Large intestine (tissue), 3 donors: ENCODE data around the gene MTPN. TPM values are rescaled to one million over a fixed set of nuclear protein-coding genes. Genes with fewer than 3 reads are reported as not detected.

Experiments used
- DNase-seq, 2 donors: peaks; one replicate each; pipeline versions ENCODE4 v3.0.0 to v3.0.0-alpha.2; 2013
- H3K27ac ChIP-seq: one replicate; pipeline ENCODE4 v1.5.1; 2013; ENCODE audit warnings: low read length
- H3K27me3 ChIP-seq: 2 replicates; pipeline ENCODE4 v1.6.1; 2013; ENCODE audit warnings: low read length; ENCODE audit not compliant: control insufficient read depth, insufficient read depth
- H3K36me3 ChIP-seq: 2 replicates; pipeline ENCODE4 v1.6.1; 2013; ENCODE audit warnings: low read length; ENCODE audit not compliant: control insufficient read depth, insufficient read depth
- H3K4me1 ChIP-seq: one replicate; pipeline ENCODE4 v1.6.1; 2013; ENCODE audit warnings: low read length; ENCODE audit not compliant: control insufficient read depth, insufficient read depth
- H3K4me3 ChIP-seq: one replicate; pipeline ENCODE4 v1.5.1; 2013; ENCODE audit warnings: low read length
- H3K9me3 ChIP-seq: one replicate; pipeline ENCODE4 v1.6.1; 2013; ENCODE audit warnings: mild to moderate bottlenecking, low read depth, low read length, moderate library complexity; ENCODE audit not compliant: control insufficient read depth
- WGBS: methylation state at CpG from one replicate; pipeline ENCODE4 v1.1.5; 2013; ENCODE audit warnings: low lambda C conversion rate; ENCODE audit not compliant: insufficient coverage; 5-methylcytosine and 5-hydroxymethylcytosine counted together
- polyA plus RNA-seq: library from polyadenylated mRNA; unstranded; fragments of 120-200 nt; gene quantifications from one replicate; pipeline ENCODE4 v1.2.1, GENCODE V29; 2013

Gene MTPN
- polyA plus RNA-seq, 1 donor: 92.1 TPM

DNA sequence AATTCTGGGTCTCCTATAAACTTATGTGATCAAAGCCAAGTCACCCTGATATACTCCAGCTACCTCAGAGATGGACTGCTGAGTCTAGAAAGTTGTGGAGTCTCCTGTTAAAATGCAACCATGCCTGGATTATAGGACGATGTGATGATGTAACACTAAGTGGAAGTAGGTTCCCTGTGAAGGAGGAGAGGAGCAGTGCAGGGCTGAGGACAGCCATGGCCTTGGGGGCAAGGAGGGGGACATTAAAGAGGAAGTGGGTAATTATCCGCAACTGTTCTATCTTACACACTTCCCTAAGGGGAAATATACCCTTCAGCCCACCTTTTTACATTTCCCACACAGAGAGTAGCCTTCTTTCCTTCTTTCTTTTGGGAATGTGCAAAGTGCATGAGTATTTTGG, 63.8 kb downstream of the MTPN start:
- Histone ChIP-seq H3K4me1 (no peaks in the 10 kb centered on the region), H3K4me3 (no peak overlapping the region), H3K9me3 (no peaks in the 10 kb centered on the region), H3K27me3 (no peaks in the 10 kb centered on the region), H3K36me3 (no peaks in the 10 kb centered on the region), H3K27ac (no peak overlapping the region)
- WGBS: no CpG with 5 or more reads among the region's 2 CpGs
- no peak for DNase-seq

- Histone ChIP-seq H3K27ac (no peak overlapping the region), H3K4me3 (no peak overlapping the region), H3K36me3 (no peaks in the 10 kb centered on the region), H3K9me3 (no peaks in the 10 kb centered on the region), H3K4me1 (no peaks in the 10 kb centered on the region), H3K27me3 (no peaks in the 10 kb centered on the region)
- WGBS: no CpG with 5 or more reads among the region's 3 CpGs
- peak; percentile 17 to 21 for DNase-seq
These were observed 66.1 kb downstream of the MTPN start for GRCh38 chr7:135911099-135911498.

GRCh38 chr7:135910393-135911036, 66.6 kb downstream of the MTPN start:
- DNase-seq: no peak
- H3K4me3 ChIP-seq: no peak overlapping the region
- H3K27ac ChIP-seq: no peak overlapping the region
- no peaks in the 10 kb centered on the region for H3K27me3 ChIP-seq
- WGBS: 75% methylated on average over 1 of the region's 2 CpGs
- no peaks in the 10 kb centered on the region for H3K36me3 ChIP-seq
- H3K4me1 ChIP-seq: no peaks in the 10 kb centered on the region
- no peaks in the 10 kb centered on the region for H3K9me3 ChIP-seq

- Histone ChIP-seq H3K27ac (no peak overlapping the region), H3K9me3 (no peaks in the 10 kb centered on the region), H3K36me3 (no peaks in the 10 kb centered on the region), H3K27me3 (no peaks in the 10 kb centered on the region), H3K4me1 (no peaks in the 10 kb centered on the region), H3K4me3 (no peak overlapping the region)
- no peak for DNase-seq
- no CpG with 5 or more reads among the region's 4 CpGs for WGBS
These were observed 71.3 kb downstream of the MTPN start for GRCh38 chr7:135905858-135906257.

DNA sequence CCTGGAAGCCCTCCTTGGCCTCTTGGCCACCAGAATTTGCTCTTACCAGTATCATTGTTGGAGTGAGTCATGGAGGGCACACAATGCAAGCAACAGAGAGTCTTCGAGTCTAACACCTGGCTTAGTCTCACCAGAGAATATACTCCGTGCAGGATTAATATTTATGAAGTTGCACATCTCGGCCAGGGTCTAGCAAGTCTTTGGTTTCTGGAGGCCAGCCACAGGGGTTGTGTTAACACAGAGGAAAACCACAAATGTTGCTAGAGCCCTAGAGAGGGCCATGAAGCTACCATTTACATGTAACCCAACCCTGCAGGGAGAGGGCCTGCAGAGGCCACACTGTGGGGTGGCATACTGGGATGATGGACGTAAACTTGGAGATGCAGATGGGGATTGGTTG, 71.8 kb downstream of the MTPN start:
- H3K4me1 ChIP-seq: no peaks in the 10 kb centered on the region
- no peak overlapping the region for H3K27ac ChIP-seq
- H3K27me3 ChIP-seq: no peaks in the 10 kb centered on the region
- H3K9me3 ChIP-seq: no peaks in the 10 kb centered on the region
- no peak overlapping the region for H3K4me3 ChIP-seq
- no peaks in the 10 kb centered on the region for H3K36me3 ChIP-seq
- no peak for DNase-seq
- WGBS: no CpG with 5 or more reads among the region's 4 CpGs

- DNase-seq: no peak
- Histone ChIP-seq H3K9me3 (no peaks in the 10 kb centered on the region), H3K27me3 (no peaks in the 10 kb centered on the region), H3K4me1 (no peaks in the 10 kb centered on the region), H3K4me3 (no peak overlapping the region), H3K36me3 (no peaks in the 10 kb centered on the region), H3K27ac (no peak overlapping the region)
- WGBS: no CpG with 5 or more reads among the region's 3 CpGs
These were observed 72.9 kb downstream of the MTPN start for GRCh38 chr7:135904282-135904681.

DNA sequence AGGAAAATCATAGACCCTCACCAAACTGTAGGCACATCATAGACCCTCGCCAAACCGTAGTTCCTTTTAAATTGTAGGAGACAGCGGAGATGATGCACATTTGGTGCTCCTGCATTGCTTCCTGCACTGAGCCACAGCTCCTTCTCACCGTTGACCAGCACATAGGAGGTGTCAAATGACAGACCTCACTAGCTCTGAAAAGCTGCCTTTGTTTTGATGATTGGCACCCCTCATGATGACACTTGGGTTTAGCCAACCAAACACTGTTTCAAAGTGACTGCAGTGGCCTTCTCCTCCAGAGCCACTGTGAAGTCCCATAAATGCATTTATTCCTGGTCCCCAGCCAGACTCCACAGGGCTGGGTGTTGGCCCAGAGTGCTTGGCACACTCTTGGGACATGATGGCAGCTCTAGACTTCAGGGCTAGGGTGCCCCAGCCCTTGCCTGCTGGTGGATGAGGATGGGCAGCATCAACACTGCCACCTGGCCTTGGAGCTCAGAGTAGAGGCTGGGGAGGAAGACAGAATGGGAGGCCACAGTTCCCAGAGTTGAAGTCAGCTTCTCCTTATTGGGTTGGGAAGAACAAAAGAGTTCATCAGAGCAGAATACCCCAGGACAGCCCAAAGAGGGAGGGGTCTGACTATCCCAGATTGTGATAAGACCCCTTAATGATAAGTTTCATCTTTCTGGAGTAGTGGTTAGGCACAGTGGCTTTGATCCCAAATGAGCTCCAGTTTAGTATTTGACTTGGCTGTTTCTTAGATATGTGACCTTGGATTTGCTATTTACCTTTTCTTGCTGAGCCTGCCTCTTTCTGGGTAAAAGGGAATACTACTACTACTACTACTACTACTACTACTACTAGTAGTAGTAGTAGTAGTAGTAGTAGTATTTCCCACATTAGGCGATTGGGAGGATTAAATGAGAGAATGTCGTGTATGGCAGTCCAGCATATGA, 75.3 kb downstream of the MTPN start:
- WGBS: no CpG with 5 or more reads among the region's 6 CpGs
- Histone ChIP-seq H3K9me3 (no peaks in the 10 kb centered on the region), H3K4me3 (no peak overlapping the region), H3K27me3 (no peaks in the 10 kb centered on the region), H3K4me1 (no peaks in the 10 kb centered on the region), H3K27ac (no peak overlapping the region), H3K36me3 (no peaks in the 10 kb centered on the region)
- DNase-seq: no peak

GRCh38 chr7:135900065-135900546, 77.1 kb downstream of the MTPN start:
- Histone ChIP-seq H3K36me3 (no peaks in the 10 kb centered on the region), H3K4me1 (no peaks in the 10 kb centered on the region), H3K9me3 (no peaks in the 10 kb centered on the region), H3K4me3 (no peak overlapping the region), H3K27ac (no peak overlapping the region), H3K27me3 (no peaks in the 10 kb centered on the region)
- no CpG with 5 or more reads among the region's 5 CpGs for WGBS
- DNase-seq: no peak

DNA sequence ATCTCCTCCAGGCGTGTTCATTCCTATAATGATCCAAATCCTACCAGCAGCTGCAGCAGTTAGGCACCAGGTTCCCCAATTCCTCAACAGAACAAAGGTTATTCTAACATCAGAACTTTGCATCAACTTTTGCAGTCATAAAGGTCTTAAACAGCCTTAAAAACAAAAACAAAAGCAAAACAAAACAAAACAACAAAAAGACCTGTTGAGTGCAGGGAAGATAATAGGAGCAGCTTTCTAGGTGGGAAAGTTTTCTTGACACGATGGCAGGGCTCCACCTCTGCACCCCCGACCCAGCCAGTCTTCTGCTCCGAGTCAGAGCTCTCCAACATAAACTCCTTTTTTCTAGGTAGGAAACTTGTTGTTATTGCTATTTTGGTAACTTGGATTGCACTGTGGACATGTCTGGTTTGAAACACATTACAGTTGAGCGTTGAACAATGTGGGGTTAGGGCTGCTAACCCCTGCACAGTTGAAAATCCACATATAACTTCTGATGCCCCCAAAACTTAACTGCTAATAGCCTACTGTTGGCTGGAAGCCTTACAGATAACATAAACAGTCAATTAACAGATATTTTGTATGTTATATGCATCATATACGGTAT, 77.6 kb downstream of the MTPN start:
- H3K9me3 ChIP-seq: no peaks in the 10 kb centered on the region
- DNase-seq: no peak
- WGBS: no CpG with 5 or more reads among the region's 6 CpGs
- no peak overlapping the region for H3K27ac ChIP-seq
- H3K27me3 ChIP-seq: no peaks in the 10 kb centered on the region
- H3K4me1 ChIP-seq: no peaks in the 10 kb centered on the region
- no peaks in the 10 kb centered on the region for H3K36me3 ChIP-seq
- H3K4me3 ChIP-seq: no peak overlapping the region

DNA sequence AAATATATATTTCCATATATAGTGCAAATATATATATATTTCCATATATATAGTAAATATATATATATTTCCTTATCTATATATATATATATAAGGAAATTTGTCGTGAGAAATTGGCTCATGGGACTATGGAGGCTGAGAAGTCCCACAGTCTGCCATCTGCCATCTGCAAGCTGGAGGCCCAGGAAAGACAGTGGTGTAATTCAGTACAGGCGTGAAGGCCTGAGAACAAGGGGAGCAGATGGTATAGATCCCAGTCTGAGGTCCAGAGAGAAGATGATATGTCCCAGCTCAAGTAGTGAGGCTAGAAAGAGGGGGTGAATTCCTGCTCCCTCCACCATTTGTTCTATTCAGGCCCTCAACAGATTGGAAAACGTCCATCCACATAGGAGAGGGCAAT, 78.9 kb downstream of the MTPN start:
- no peak overlapping the region for H3K27ac ChIP-seq
- H3K4me3 ChIP-seq: no peak overlapping the region
- H3K27me3 ChIP-seq: no peaks in the 10 kb centered on the region
- 90% methylated on average over 2 of the region's 3 CpGs for WGBS
- DNase-seq: no peak
- H3K4me1 ChIP-seq: no peaks in the 10 kb centered on the region
- H3K9me3 ChIP-seq: no peaks in the 10 kb centered on the region
- no peaks in the 10 kb centered on the region for H3K36me3 ChIP-seq
